ENCODE data around the gene ITCH.

- TF ChIP-seq POLR2AphosphoS5 (IDR thresholded peaks at IDR 0.05; ENCODE audit: borderline replicate concordance, low read depth, low read length) (no peak), EZH2 (IDR thresholded peaks at IDR 0.05) (no peak), FOXP2 (optimal IDR thresholded peaks at IDR 0.05; ENCODE audit: control extremely low read depth, extremely low read length, insufficient read depth) (no peak)
These were observed 68.1 kb downstream of the ITCH start for GRCh38 chr20:34431168-34431567.

Data from SK-N-MC (cell line).